ENCODE data around the gene FARSB. TPM values are rescaled to one million over a fixed set of nuclear protein-coding genes. Genes with fewer than 3 reads are reported as not detected.

Gene FARSB
- total and polyA plus RNA-seq, 2 donors (not counting 3 experiments of a cell fraction or from before 2014, with no cell fraction given): 12.7 to 29.4 TPM

GRCh38 chr2:222623756-222624309 is 32.1 kb downstream of the FARSB start:
- Histone ChIP-seq H3K79me2 (ENCODE audit: control insufficient read depth, insufficient read depth, low read length) (no peaks in the 10 kb centered on the region), H3K27me3 (ENCODE audit: control insufficient read depth in 2 of 2, insufficient read depth in 2 of 2, low read length in 2 of 2) (no peaks in the 10 kb centered on the region), H3K9me3 (replicated peaks; ENCODE audit: control insufficient read depth, insufficient read depth, low read length) (no peaks in the 10 kb centered on the region), H3K27ac (ENCODE audit: insufficient read depth, low read depth, low read length) (no peak overlapping the region), H3K4me3 (replicated peaks in 1 of 3; ENCODE audit: insufficient read depth in 1 of 3, low read depth in 1 of 3, low read length in 3 of 3) (no peak overlapping the region), H3K9me1 (replicated peaks; ENCODE audit: control insufficient read depth, extremely low read depth, insufficient read depth, low read length) (no peaks in the 10 kb centered on the region), H3K9ac (replicated peaks; ENCODE audit: extremely low read depth, insufficient read depth, low read length) (no peak overlapping the region), H2AFZ (ENCODE audit: low read depth, low read length) (no peak overlapping the region), H4K20me1 (replicated peaks; ENCODE audit: control insufficient read depth, extremely low read depth, insufficient read depth, low read length) (no peaks in the 10 kb centered on the region), H3K36me3 (ENCODE audit: control insufficient read depth in 2 of 2, extremely low read depth in 1 of 2, insufficient read depth in 2 of 2, low read length in 2 of 2) (peaks cover 7 to 21% of the 10 kb centered on the region in 2 experiments), H3K4me2 (ENCODE audit: insufficient read depth, low read length) (no peak overlapping the region), H3K4me1 (ENCODE audit: control insufficient read depth, extremely low read depth, insufficient read depth, low read length) (no peaks in the 10 kb centered on the region)
- POLR2A ChIA-PET: no interaction called here
- intact Hi-C loops (cut with micrococcal nuclease) (no loop called here), dilution Hi-C loops (cut with MboI; ENCODE audit: extremely low pct_ligation_motif_present, low sequenced_read_pairs) (no loop called here)
- no peak for DNase-seq (ENCODE audit: low read depth, low spot score)
- FAIRE-seq: no peak
- no TSS peak for BruUV-seq (replicated peaks)
- CTCF ChIA-PET: interaction anchor here (1.6 kb wide), 1 partner anchor 9 kb away, joined by 6 read pairs; no protein-coding TSS in a partner anchor
- TF ChIP-seq FOS (IDR thresholded peaks at IDR 0.05; ENCODE audit: borderline replicate concordance, insufficient read depth, low read length) (no peak), POLR2AphosphoS5 (IDR thresholded peaks at IDR 0.05; ENCODE audit: insufficient read depth, low read depth, low read length) (no peak), MYC (IDR thresholded peaks at IDR 0.05; ENCODE audit: low read depth, low read length) (no peak), GATA2 (IDR thresholded peaks at IDR 0.05; ENCODE audit: insufficient read depth, insufficient read length, low read depth, low read length) (no peak), EZH2 (IDR thresholded peaks at IDR 0.05; ENCODE audit: borderline replicate concordance, low read depth, low read length, severe bottlenecking) (no peak), CTCF (IDR thresholded peaks at IDR 0.05; ENCODE audit: extremely low read depth in 1 of 2, insufficient read depth in 1 of 2, low read depth in 1 of 2, low read length in 2 of 2) (no peak), POLR2A (IDR thresholded peaks at IDR 0.05; ENCODE audit: low read depth, low read length) (no peak), JUN (IDR thresholded peaks at IDR 0.05; ENCODE audit: borderline replicate concordance, insufficient read depth, insufficient read length, low read depth) (no peak)
- TF ChIP-seq, protein P1, sequence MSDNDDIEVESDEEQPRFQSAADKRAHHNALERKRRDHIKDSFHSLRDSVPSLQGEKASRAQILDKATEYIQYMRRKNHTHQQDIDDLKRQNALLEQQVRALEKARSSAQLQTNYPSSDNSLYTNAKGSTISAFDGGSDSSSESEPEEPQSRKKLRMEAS (IDR thresholded peaks at IDR 0.05; ENCODE audit: insufficient read depth, insufficient read length): no peak

Measured in endothelial cell of umbilical vein (primary cell).